ENCODE data around the gene CHRM4.
A peak's percentile ranks its signal among the peaks of the same experiment; 100 is the strongest.

The CHRM4 gene

DNA sequence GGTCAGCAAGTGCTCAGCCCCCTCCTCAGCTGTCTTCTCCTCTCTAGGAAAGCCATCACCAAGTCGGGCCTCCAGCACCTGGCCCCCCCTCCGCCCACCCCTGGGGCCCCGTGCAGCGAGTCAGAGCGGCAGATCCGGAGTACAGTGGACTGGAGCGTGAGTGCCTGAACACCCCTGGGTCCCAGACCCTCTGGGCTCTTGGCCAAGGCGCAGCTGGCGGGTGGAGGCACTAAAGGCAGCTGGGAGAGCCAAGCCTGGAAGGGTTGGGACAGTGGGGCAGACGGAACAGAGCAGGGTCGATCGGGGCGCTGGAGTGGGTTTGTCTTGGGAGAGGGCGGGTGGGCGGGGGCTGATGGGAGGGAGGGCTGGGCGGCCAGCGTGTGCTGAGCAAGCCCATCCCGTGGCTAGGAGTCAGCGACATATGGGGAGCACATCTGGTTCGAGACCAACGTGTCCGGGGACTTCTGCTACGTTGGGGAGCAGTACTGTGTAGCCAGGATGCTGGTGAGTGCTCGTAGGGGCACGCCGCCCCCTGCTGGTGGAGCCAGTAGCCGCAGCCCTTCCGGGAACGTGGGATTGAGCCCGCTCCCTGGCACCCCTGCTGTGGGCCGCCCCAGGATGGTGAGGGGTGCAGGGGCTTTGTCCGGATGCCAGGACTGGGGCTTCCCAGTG, 24.2 kb downstream of the CHRM4 start:
- FAIRE-seq = no peak

DNA sequence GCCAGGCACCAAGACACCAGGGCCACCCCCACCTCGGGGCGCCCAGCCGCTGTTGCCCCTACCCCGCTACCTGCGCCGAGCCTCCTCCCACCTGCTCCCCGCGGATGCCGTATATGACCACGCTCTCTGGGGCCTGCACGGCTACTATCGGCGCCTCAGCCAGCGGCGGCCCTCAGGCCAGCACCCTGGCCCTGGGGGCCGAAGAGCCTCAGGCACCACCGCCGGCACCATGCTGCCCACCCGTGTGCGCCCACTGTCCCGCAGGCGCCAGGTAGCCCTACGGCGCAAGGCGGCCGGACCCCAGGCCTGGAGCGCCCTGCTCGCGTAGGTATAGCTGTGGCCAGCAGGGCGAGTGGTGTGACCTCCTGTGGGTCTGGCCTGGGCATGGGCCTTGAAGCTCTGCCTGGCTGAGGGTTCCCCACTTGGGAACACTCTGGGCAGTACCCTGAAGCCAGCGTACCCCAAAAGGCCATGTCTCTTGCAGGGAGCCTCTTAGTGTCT, 24.9 kb downstream of the CHRM4 start:
- FAIRE-seq = no peak

DNA sequence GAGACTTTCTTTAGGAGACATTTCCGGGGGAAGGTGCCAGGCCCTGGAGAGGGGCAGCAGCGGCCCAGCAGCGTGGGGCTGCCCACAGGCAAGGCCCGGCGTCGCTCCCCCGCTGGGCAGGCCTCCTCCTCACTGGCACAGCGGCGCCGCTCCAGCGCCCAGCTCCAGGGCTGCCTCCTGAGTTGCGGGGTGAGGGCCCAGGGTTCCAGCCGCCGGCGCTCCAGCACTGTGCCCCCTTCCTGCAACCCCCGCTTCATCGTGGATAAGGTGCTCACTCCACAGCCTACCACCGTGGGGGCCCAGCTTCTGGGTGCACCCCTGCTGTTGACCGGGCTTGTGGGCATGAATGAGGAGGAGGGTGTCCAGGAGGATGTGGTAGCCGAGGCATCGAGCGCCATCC, 25.3 kb downstream of the CHRM4 start:
- no peak for FAIRE-seq

DNA sequence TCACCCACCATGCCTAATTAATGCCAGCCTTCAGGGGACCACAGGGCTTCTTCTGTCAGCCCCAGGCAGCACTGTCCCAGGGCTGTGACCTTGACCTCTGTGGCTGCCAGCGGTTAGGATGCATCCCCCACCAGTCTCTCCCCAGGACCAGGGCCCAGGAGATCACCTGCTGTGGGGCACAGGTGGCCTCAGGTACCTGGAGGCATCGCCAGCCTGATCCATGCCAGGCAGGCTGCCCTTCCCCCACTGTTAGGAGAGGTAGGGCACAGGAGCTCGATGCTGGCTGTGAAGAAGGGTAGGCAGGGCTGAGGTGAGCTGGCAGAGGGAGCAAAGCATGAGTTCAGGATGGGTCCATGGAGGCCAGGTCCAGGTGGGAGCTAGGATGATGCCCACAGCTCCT, 26.8 kb downstream of the CHRM4 start:
- no peak for FAIRE-seq

DNA sequence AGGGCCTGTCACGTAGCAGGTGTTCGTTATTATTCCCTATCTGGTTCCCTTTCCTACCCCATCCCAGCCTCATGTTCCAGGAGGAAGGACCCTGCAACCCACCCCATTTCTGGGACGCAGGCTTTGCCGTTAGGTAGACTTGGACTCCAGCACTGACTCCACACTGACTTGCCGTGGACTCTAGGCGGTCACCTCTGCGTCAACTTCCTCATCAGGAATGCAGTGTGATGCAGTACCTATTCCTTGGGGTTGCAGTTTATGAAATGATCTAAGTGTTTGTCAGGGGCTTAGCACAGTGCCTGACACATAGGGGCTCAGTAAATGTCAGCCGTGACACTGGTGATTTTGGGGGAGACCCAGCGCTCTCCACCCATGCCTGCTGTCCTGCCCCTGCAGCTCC, 27.5 kb downstream of the CHRM4 start:
- FAIRE-seq = no peak

DNA sequence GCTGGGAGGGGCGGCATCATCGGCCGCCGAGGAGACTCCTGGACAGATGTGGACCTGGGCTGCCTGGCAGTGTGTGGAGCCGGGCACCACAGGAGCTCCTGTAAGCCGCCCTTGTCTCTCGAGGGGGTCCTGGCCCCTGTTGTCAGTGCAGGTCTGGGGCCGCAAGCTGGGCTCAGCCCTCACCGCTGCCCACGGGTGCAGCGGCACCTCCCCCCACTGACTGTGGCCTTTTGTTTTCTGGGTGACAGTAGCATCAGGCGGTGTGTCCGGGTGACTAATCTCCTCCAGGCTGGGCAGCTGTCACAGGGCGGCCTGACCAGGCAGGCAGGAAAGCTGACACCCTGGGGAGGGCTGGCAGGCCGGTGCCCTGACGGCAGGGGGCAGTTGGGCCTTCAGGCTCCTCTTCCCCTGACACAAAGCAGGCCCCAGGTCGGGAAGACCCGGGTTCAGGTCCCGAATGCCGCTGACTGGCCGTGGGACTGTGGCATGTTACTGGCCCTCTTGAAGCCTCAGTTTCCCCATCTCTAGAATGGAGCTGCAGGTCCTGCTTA, 28.0 kb downstream of the CHRM4 start:
- no peak for FAIRE-seq

DNA sequence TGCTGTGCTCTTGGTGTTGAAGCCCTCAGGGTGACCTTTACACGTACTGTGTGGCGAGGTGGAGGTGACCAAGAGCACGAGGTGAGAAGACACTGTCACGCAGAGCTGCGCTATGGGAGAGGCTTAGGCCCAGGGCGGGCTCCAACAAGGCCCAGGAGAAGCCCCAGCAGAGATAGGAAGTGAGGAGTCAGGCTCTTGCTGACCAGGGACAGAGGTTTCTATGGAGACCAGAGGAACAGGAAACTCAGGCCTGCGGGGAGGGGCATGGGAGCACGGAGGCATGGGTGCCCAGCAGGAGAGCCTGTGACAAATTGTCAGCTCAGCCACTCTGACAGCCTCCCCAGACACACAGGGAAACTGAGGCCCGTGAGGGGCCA, 28.6 kb downstream of the CHRM4 start:
- FAIRE-seq = peak; percentile 93

DNA sequence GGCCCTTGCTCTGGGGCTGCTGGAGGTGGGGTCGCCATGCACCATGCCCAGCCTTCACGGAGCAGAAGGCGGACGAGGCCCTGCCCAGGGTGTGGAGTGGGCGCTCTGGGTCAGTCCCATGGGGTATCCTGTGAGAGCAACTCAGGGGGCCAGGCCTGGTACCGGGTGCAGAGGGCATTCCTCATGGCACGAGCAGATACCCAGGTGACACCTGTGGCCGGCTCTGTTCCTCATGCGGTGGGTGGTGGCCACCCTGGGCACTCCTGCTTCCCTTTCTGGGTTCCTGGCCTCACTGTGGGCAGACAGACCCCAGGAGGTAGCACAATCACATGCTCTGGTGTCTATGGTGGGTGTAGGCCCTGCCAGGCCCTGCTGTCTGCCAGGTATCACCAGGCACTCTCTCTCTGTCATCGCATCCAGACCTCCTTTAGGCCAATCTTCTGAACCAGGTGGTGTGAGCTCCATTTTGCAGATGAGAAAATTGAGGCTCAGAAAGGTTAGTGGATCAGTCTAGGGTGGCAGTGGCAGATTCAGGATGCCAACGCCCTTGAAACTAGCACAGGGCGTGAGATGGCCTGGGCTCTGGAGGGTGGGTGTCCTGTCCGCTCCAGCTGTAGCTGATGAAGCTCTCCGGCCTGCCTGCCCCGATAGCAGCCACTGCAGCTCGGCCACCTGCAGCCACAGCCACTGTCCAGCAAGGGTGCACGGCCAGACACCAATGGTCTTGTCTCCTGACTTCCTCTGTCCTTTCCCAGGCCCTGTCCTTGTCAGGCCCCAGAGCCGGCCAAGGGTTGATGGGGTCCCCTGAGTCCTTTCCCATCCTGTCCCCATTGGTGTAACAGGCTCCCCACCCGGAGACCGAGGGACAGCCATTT, 29.2 kb downstream of the CHRM4 start:
- FAIRE-seq = no peak

DNA sequence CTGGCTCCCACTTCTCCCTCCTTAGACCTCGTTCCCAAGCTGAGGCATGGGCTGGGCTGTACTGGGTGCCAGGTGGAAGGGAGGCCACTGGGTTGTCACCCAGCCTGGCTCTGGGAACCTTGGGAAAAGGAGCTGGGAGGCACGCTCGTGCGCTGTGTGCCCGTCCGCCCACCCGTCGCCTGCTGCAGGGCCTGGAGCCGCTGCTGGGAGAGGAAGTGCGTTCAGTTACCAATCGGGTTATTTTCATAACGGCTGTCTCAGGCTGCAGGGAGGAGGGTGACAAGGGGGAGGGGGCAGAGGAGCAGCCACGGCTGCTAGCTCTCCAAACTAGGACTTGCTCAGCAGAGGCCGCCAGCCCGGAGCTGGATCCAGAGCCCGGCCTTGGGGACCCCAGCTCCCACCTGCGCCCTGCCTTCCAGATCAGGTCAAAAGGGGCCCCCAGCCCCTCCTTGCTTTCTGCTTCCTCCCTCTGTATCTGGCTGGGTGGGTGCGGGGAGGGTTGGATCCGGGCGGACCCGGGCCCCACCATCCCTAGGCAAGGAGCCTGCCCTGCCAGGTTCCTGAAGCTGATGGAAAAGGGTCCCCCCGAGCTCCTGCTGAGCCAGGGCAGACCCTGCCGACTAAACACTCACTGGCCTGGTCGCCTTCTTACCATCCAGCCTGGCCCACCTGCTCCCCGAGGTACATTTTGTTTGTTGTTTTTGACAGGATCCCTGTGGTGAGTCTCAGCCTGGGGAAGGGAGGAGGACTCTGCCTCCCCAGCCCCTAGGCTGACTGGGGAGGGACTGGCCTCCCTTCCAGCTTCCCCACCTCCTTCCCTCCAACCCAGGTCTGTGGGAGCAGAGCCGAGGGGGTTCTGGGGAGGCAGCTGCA, 30.1 kb downstream of the CHRM4 start:
- FAIRE-seq = no peak

DNA sequence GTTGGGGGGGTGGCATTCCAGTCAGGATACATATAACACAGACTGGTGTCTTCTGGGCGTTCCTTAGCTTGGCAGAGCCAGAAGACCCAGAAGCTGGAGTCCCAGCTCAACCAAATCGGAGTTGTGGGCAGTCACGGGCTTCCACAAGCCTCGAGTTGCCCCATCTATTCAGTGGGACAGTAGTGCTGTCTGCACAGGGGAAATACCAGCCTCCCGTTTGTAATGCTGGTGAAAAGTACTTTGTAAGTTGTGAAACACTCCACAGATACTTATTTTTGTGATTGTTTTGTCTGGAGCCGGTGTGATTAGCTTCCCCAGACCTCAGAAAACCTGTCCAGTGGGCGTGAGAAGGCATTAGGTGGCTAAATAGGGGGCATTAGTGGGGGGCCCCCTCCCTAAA, 30.7 kb downstream of the CHRM4 start:
- no peak for FAIRE-seq

DNA sequence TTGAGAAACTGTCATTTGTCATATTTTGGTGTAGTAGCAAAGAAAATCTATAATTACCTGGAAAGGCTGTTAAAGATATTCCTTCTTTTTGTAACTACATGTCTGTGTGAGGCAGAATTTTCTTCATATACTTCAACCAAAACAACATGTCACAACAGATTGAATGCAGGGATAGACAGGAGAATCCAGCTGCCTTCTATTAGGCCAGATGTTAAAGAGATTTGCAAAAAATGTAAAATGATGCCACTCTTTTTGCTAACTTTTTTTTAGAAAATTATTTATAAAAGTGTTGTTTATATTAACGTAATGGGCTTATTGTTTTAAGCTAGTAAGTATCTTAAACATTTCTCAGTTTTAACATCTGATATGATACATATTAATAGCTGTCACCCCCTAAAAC, 31.6 kb downstream of the CHRM4 start:
- FAIRE-seq = no peak

DNA sequence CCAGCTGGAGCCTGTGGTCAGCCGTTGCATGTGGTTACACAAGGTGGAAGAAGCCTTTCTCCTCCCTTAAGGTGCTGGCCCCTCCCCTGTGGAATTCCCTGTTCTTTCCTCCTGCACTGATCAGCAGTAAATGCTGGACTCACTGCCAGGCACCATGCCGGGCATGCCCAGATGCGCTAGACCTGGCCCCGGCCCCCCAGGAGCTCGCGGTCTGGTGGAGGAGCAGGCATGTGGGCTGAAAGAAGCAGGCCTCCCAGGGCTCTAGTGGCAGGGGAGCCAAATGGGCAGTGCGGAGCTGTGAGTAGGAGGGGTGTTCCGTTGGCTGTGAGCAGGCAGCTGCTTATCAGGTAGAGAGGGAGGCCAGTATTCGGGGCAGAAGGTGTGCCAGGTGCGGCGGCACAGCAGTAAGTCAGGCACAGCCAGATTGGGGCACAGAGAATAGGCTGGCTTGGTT, 34.1 kb downstream of the CHRM4 start:
- no peak for FAIRE-seq

DNA sequence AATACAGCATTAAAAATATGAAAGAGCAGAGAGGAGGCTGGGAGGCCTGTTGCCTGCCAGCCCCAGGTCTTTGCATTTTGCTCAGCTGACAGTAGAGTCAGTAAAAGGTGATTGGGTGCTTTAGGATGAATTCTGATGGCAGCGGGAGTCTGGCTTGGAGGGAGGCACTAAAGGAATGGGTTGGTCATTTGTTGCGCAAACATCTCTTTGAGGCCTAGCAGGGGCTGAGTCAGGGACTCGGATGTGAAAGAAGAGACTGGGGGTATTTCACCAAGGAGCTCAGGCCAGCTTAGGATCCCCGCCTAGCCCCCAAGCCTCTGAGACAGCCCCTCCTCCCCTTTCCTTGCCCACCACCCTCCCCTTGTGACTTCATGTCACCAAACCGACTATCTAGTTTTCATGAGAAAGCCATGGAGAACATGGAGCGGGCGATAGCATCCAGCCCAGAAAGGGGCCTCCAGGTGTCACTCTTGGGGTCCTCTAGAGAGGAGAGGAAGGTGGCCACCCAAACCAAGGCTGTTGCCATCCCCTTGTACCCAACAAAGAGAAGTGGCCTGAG, 34.6 kb downstream of the CHRM4 start:
- no peak for FAIRE-seq

DNA sequence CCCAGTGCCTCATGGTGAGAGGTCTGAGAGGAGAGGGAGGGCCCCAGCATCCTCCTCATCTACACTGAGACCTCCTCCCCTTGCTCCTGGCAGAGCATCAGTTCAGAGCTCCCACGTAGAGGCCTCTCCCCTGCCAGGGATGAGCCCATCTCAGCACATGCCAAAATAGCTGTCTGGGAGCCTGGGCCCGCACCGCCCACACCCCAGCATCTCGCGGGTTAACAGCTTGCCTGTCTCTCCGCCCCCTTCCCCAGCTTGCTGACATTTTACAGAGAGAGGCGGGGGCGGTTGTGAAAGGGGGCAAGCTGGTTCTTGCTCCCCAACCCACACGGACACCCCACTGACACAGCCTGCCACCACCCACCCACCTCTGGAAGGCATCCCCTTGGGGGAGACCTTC, 37.9 kb downstream of the CHRM4 start:
- FAIRE-seq = no peak

DNA sequence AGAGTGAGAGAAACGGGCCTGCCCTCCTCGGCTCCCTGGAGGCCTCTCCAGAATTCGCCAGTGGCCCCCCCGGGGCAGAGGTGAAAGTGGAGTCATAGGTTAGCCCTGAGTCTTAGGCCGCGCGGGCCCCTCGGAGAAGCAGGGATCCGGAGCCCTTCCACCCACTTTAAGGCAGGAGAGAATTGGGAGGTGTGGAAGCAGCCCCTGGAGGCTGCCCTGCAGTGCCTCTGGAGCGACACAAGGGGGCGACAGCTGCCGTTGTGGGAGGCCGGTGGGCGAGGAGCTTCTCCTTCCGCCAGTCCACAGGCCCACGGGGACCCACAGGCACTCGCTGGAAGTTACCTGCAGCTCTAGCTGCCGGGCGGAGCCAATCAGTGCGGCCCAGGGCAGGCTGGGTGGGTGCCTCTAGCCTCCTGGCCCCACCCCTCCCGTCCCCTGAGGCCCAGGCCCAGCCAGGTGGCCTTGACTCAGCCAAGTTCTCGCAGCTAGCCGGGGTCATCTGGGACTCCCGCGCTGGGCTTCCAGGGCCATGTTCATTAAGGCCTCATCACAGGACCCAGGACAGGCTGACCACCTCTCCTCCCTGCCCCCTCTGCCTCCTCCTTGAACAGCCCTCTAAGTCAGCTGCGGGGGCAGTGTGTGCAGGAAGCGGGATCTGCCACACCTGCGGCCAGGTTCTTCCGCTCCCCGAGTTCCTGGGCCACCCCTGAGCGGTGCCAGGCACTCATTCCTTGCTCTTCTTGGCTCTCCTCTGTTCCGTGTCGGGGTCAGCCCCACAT, 39.3 kb downstream of the CHRM4 start:
- no peak for FAIRE-seq

DNA sequence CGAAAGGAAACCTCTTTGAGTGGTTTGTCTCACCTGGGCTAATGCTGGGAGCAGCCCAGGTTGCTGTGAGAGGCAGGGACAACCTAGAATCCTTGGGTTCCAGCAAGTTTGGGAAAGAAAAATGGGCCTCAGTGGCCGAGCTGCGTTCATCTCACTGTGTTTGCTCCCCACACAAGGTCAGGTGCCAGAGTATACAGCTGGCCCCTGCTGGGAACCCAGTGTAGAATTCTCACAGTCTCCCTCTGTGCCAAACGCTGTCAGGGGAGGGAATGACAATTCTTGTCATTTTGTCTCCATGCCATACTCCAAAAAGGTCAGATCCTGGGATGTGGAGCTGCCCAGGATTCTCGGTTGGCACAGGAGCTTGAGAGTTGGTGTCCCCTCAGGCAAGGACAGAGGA, 40.0 kb downstream of the CHRM4 start:
- FAIRE-seq = no peak

DNA sequence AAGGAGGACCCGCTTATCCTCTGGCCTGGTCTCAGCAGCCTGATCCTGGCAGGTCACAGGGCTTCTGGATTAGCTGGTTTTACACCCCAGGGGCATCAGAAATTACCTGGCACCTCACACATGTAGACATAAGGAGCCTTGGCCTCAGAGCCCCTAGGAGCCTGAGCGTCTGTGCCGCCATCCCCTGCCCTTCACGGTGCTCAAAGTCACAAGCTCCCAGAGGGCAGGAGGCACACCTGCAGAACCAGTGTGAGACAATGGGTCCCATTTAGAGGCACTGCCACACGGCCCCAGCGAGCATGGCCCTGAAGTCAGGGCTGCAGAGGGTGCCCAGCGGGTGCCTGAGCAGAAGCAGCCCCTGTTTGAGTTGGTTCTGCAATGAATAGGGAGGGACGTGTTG, 40.4 kb downstream of the CHRM4 start:
- FAIRE-seq = no peak

DNA sequence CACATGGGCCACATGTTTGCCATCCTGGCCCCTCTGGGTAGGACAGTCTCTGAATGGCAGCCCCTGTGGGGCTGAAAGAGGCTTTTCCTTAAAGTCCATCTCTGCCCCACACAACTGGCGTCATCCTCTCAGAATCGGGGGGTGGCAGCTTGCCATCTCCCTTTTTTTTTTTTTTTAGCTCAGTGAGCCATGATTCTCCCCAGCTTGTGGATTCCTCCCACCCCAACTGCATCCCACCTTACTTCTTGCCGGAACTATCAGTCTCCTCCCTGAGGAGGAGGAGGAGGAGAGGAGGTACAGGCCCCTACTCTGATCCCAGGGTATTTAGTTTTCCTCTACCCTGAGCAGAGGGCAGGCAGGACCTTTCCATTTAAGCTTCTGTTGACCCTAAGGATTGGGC, 40.9 kb downstream of the CHRM4 start:
- no peak for FAIRE-seq

DNA sequence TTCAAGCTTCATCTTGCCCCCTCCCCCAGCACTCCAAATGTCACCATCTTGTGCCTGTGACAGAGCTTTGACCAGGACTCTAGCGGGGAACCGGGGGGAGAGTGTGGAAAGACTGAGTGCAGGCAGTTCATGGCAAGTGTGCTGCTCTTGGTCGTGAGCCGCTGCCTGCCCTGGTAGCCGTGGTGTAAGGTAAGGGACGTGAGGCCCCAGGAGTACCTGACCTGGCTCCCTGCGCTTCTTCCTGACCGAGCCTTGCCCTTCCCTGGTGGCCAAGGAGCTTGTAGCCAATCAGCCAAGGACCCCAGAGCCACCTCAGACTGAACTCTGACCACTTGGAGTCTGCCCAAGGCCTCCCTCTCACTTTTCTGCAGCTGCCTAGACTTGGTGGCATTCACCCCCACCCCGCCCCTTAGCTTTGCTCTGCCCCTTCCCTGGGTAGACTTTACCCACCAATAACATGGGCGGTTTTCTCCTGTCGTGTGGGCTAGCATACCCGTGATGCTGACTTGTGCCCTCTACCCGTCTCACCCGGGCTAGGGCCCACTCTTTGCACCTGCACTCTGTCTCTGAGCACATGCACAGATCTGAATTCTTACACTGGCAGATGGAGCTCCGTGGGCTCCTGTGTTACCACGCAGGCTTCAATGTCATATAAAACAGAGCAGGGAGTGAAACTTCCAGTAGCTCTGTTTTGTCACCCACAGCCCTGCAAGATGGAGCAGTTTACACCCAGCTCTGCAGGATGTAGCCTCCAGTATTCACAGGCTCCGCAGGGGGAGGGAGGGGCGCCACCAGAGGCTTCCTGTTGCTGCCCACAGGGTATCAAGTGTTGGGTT, 42.8 kb downstream of the CHRM4 start:
- FAIRE-seq = no peak

DNA sequence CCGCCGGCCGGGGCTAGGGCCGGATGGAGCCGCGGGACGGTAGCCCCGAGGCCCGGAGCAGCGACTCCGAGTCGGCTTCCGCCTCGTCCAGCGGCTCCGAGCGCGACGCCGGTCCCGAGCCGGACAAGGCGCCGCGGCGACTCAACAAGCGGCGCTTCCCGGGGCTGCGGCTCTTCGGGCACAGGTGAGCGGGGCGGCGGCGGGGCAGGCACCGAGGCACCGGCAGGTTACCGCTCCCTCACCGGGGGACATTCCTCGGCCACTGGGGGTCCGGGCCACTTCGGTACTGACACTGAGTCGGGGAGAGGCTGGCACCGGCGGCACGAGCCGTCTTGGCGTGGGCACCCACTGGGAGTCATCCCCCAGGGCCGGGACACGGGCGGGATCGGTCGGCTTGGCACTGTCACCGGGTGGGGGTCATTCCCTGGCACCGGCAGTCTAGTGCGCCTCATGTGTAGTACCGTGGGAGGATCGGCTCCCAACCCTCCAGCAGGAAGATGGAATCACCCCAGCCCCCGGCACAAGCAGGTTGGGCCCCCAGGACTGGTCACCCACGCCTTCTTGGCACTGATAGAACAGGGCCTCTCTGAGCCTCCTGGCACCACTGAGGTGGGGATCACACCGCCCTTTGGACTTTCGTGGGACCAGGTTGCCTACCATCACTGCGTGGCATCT, 43.8 kb downstream of the CHRM4 start:
- FAIRE-seq = no peak

Data from islet of Langerhans (tissue), 1 donor.